ENCODE data around the gene DPH1. TPM values are rescaled to one million over a fixed set of nuclear protein-coding genes. Genes with fewer than 3 reads are reported as not detected.
A peak's percentile ranks its signal among the peaks of the same experiment; 100 is the strongest.

Gene DPH1
- total and polyA plus RNA-seq, 2 donors from 2014 or later: 23.3 to 49.4 TPM

DNA sequence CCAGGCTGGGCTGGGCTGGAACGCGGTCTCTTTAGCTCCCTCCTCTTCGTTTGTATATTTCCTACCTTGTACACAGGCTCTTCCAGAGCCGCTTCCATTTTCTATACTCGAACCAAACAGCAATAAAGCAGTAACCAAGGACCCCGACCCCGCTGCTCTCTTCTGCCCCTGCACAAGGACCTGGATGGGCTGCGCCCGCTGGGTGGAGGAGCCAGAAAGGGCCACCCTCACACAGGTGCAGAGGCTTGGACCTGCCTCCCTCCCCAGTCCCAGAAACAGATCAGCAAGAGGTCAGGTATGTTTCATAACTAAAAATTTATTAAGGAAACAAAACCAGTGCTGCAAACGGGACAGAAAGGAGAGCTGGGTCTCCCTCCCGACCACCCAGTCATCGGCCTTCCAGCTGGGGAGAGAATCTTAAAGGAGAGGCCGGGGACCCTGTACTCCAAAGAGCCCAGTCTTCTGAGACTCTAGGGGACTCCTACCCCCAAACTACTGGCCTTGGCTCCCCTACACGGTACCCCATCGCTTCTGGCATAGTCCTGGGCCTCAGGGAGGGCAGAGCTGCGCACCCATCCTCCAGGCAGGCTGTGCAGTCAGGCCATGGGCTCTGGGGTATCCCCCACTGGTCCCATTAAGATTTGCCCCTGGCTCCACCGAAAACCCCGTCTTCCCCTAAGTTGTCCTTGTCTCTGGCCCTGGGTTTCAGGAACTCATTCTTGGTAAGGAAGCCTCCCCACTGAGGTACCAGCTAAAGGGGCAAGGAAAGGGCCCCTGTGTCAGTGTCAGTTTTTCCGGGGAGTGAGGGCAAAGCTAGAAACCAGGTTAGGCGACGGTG is 29.8 kb downstream of the DPH1 start:
- Histone ChIP-seq H3K27ac (ENCODE audit: low read depth in 2 of 2, low read length in 2 of 2) (peak overlapping the region; percentile 67 to 83), H3K9ac (ENCODE audit: low read length in 3 of 3) (peak overlapping the region in 1 of 3 donors; percentile 23), H3K4me1 (ENCODE audit: control insufficient read depth in 2 of 3, insufficient read depth in 2 of 3, low read depth in 1 of 3, low read length in 3 of 3) (peaks cover 0 to 12% (median 0%) of the 10 kb centered on the region in 3 donors), H3K9me3 (ENCODE audit: control insufficient read depth in 2 of 3, insufficient read depth in 1 of 3, low read length in 3 of 3) (no peaks in the 10 kb centered on the region), H3K4me3 (ENCODE audit: low read length in 3 of 3) (no peak overlapping the region), H3K36me3 (ENCODE audit: control insufficient read depth in 2 of 3, insufficient read depth in 3 of 3, low read length in 3 of 3) (no peaks in the 10 kb centered on the region), H3K27me3 (ENCODE audit: control insufficient read depth, insufficient read depth, low read length) (peaks cover 5% of the 10 kb centered on the region)
- intact Hi-C loops (cut with DNase I): loop anchor here (5.0 kb wide), 1 partner anchor 183 kb away; no protein-coding TSS in a partner anchor
- FAIRE-seq (no peak), DNase-seq (peak in 4 of 5 donors; percentile 8 to 64 (median 22))
- TF ChIP-seq CTCF (IDR thresholded peaks at IDR 0.05; ENCODE audit: borderline replicate concordance, extremely low read depth, insufficient read depth): no peak

GRCh38 chr17:2060385-2060658 is 30.4 kb downstream of the DPH1 start:
- Histone ChIP-seq H3K36me3 (ENCODE audit: control insufficient read depth in 2 of 3, insufficient read depth in 3 of 3, low read length in 3 of 3) (no peaks in the 10 kb centered on the region), H3K9me3 (ENCODE audit: control insufficient read depth in 2 of 3, insufficient read depth in 1 of 3, low read length in 3 of 3) (no peaks in the 10 kb centered on the region), H3K4me1 (ENCODE audit: control insufficient read depth in 2 of 3, insufficient read depth in 2 of 3, low read depth in 1 of 3, low read length in 3 of 3) (peaks cover 0 to 16% (median 0%) of the 10 kb centered on the region in 3 donors), H3K4me3 (ENCODE audit: low read length in 3 of 3) (no peak overlapping the region), H3K27ac (ENCODE audit: low read depth in 2 of 2, low read length in 2 of 2) (peak overlapping the region; percentile 67 to 83), H3K9ac (ENCODE audit: low read length in 3 of 3) (peak overlapping the region in 1 of 3 donors; percentile 23), H3K27me3 (ENCODE audit: control insufficient read depth, insufficient read depth, low read length) (peaks cover 5% of the 10 kb centered on the region)
- FAIRE-seq: no peak
- intact Hi-C loops (cut with DNase I): no loop called here
- TF ChIP-seq CTCF (IDR thresholded peaks at IDR 0.05; ENCODE audit: borderline replicate concordance, extremely low read depth, insufficient read depth): no peak
- DNase-seq: no peak

GRCh38 chr17:2060681-2061440 is 30.9 kb downstream of the DPH1 start:
- TF ChIP-seq CTCF (IDR thresholded peaks at IDR 0.05; ENCODE audit: borderline replicate concordance, extremely low read depth, insufficient read depth): no peak
- Histone ChIP-seq H3K9me3 (ENCODE audit: control insufficient read depth in 2 of 3, insufficient read depth in 1 of 3, low read length in 3 of 3) (no peaks in the 10 kb centered on the region), H3K9ac (ENCODE audit: low read length in 3 of 3) (peak overlapping the region in 1 of 3 donors; percentile 4), H3K4me3 (ENCODE audit: low read length in 3 of 3) (no peak overlapping the region), H3K4me1 (ENCODE audit: control insufficient read depth in 2 of 3, insufficient read depth in 2 of 3, low read depth in 1 of 3, low read length in 3 of 3) (peaks cover 0 to 16% (median 0%) of the 10 kb centered on the region in 3 donors), H3K36me3 (ENCODE audit: control insufficient read depth in 2 of 3, insufficient read depth in 3 of 3, low read length in 3 of 3) (peaks cover 0 to 2% (median 0%) of the 10 kb centered on the region in 3 donors), H3K27me3 (ENCODE audit: control insufficient read depth, insufficient read depth, low read length) (peaks cover 5% of the 10 kb centered on the region), H3K27ac (ENCODE audit: low read depth in 2 of 2, low read length in 2 of 2) (peak overlapping the region; percentile 43 to 83)
- FAIRE-seq: no peak
- intact Hi-C loops (cut with DNase I): no loop called here
- DNase-seq: peak in 4 of 5 donors; percentile 26 to 81 (median 54)
